ENCODE results near the gene GSPT1.
"Not testable (repeated sequence)": the region's sequence is repeated elsewhere in the genome, so short reads cannot be mapped to it uniquely, and the experiment has no call there.

The GSPT1 gene

DNA sequence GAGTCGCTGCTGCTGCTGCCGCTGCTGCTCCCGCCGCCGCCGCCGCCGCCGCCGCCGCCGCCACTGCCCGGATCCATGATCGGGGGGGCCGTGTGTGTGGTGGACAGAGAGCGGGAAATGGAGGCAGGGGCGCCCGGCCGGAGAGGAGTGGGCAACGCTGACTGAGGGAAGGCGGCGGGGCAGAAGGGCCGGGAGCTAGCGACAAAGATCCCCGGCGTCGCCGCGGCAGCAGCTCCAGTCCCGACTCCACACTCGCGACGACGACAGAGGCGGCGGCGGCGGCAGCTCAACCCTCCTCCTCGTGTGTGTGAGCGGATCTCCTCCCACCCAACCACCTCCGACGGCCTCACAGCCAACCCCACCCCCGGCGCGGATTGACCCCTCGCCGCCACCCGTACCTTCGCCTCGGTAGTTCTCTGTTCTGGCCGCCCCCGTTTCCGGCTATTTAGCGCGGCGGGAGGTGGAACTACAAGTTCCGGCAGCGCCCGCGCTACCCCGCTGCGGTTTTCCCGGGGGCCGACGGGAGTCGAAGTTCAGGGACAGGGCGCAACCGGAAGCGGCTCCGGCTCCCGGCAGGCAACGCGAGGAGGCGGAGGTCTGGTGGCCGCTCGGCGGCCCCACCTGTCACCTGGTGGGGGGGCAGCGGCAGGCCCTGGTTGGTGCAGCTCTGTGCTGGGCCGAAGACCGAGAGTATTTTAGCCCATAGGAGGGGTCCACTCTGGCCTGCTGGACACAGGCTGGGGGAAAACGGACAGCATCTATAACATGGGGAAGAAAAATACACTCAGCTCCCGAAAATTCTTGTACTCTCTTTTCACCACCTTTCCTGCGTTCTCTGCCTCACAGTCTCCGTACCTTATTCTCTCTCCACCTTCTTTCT, at the start of gene GSPT1:
GSPT1 (minus strand) TSS at position 313 of the 880 bp plus-strand sequence; CDS start at position 77, 236 bp downstream.
- peak; percentile 93 for DNase-seq (ENCODE audit: low read depth)
- H3K4me3 ChIP-seq (ENCODE audit: low read depth, low read length), result peak within 1 kb of the TSS; percentile 78

DNA sequence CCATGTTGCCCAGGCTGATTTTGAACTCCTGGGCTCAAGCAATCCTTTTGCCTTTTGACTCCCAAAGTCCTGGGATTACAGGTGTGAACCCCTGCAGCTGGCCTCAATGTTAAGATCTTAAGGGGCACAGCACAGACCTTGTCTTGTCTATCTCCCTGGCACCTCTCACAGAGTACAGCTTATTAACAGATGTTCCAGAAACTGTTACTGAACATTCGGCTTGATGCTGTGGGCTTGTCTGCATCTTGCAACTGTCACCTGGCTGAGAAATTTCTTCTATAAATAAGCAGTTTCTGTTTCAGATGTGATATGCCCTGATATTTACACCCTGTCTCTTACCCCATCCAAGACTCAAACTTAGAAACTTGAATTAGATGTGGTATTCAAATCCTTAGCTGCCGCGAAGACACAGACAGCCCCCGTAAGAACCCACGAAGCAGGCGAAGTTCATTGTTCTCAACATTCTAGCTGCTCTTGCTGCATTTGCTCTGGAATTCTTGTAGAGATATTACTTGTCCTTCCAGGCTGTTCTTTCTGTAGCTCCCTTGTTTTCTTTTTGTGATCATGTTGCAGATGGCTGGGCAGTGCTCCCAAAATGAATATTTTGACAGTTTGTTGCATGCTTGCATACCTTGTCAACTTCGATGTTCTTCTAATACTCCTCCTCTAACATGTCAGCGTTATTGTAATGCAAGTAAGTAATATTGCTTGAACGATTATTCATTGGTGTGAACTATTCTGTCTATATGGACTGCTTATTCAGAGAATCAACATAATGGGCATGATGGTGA, 49.2 kb upstream of the GSPT1 start, which contains the start of gene TNFRSF17:
TNFRSF17 (plus strand) TSS at position 450 of the 791 bp plus-strand sequence; CDS start at position 565, 115 bp downstream.
- no peak within 1 kb of the TSS for H3K4me3 ChIP-seq (ENCODE audit: low read depth, low read length)
- no peak for DNase-seq (ENCODE audit: low read depth)

DNA sequence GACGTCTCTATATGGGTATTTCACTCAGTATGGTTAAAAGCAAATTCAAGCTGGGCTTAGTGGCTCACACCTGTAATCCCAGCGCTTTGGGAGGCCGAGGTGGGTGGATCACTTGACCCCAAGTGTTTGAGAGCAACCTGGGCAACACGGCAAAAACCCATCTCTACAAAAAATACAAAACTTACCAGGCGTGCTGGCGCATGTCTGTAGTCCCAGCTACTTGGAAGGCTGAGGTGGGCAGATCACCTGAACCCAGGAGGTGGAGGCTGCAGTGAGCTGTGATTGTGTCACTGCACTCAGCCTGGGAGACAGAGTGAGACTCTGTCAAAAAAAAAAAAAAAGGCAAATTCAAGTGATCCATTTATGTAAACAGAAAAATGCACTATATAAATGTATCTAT, 48.0 kb upstream of the GSPT1 start:
- H3K4me3 ChIP-seq (ENCODE audit: low read depth, low read length), result no peak overlapping the region
- DNase-seq (ENCODE audit: low read depth), result no peak

DNA sequence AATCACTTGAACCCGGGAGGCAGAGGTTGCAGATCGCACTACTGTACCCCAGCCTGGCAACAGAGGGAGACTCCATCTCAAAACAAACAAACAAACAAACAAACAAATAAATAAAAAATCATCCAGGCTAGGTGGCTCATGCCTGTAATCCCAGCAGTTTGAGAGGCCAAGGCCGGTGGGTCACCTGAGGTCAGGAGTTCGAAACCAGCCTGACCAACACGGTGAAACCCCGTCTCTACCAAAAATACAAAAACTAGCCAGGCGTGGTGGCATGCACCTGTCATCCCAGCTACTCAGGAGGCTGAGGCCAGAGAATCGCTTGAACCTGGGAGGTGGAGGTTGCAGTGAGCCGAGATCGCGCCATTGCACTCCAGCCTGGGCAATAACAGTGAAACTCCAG, 47.2 kb upstream of the GSPT1 start:
- H3K4me3 ChIP-seq (ENCODE audit: low read depth, low read length); DNase-seq (ENCODE audit: low read depth): not testable (repeated sequence)

DNA sequence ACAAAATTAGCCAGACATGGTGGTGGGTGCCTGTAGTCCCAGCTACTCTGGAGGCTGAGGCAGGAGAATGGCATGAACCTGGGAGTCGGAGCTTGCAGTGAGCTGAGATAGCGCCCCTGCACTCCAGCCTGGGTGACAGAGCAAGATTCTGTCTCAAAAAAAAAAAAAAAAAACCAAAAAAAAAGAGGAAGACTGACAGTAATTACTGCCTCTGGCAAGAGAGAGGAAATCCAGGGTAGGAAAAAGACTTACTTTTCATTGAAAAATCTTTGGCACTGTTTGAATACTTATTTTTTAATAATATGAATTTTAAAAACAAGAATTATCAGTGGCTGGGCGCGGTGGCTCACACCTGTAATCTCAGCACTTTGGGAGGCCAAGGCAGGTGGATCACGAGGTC, 46.7 kb upstream of the GSPT1 start:
- not testable (repeated sequence) for H3K4me3 ChIP-seq (ENCODE audit: low read depth, low read length); DNase-seq (ENCODE audit: low read depth)

DNA sequence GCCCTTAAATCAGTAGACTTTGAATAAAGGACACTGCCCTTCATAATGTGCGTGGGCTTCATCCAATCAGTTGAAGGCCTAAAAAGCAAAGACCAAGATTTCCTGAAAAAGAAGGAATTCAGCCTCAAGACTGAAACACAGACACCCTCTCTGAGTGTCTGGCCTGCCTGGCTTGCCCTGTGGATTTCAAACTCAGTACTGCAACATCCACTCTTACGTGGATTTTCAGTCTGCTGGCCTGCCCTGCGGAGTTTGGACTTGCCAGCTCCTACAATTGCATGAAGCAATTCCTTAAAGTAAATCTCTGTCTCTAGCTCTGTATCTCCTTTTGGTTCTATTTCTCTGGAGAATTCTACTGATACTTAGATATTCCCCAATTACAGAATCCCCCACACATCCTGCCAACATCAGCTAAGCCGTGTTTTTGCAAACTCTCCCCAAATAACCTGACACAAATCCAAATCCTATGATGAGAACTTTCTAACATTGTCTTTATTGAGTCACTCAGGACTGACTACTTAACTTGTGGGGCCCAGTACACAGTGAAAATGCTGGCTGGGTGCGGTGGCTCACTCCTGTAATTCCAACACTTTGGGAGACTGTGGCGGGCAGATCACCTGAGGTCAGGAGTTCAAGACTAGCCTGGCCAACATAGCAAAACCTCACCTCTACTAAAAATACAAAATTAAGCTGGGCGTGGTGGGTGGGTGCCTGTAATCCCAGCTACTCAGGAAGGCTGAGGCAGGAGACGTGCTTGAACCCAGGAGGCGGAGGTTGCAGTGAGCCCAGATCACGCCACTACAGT, 42.0 kb upstream of the GSPT1 start:
- DNase-seq (ENCODE audit: low read depth), result no peak

DNA sequence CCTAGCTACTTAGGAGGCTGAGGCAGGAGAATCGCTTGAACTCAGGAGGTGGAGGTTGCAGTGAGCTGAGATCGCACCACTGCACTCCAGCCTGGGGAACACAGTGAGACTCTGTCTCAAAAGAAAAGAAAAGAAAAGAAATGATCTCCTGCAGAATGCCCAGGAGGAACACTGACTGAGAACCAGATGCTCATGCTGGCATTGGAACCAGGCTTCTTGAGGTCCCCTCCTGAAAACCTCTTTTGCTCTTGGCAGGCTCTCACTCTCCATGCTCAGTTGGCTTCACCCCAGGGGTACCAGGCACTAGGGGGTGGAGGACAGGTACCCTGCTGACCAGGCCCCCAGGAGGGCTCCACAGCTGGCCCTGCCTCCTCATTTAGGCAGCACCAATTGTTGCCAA, 40.8 kb upstream of the GSPT1 start:
- H3K4me3 ChIP-seq (ENCODE audit: low read depth, low read length), result no peak overlapping the region
- DNase-seq (ENCODE audit: low read depth), result no peak

More for the DNA sequence above, 42.0 kb upstream of the GSPT1 start:
- no peak overlapping the region for H3K4me3 ChIP-seq (ENCODE audit: low read depth, low read length)

DNA sequence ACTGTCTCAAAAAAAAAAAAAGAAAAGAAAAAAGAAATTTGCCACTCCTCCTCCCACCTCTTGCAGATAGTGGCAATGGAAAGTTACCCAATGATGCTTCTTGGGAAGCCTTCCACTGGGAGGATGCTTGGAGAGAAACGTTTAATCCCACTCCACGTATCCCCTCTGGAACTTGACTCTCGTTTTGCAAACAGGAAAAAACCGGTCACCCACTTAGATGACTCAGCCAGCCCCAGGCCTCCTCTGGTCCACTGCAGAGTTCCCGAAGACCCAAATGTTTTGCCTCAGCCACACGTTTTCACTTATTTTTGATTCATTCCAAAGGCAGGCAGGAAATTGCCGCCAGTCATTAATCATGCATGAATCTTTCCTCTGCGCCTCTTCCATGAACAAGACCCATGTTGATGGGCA, 40.0 kb upstream of the GSPT1 start:
- no peak overlapping the region for H3K4me3 ChIP-seq (ENCODE audit: low read depth, low read length)
- peak; percentile 83 for DNase-seq (ENCODE audit: low read depth)

DNA sequence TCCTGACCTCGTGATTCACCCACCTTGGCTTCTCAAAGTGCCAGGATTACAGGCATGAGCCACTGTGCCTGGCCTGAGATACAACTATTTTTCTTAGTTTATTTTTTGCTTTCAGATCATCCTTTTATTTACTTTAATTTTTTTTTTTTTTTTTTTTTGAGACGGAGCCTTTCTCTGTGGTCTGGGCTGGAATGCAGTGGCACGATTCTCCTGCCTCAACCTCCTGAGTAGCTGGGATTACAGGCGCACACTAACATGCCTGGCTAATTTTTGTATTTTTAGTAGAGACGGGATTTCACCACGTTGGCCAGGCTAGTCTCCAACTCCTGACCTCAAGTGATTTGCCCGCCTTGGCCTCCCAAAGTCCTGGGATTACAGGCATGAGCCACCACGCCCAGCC, 37.8 kb upstream of the GSPT1 start:
- H3K4me3 ChIP-seq (ENCODE audit: low read depth, low read length); DNase-seq (ENCODE audit: low read depth): not testable (repeated sequence)

DNA sequence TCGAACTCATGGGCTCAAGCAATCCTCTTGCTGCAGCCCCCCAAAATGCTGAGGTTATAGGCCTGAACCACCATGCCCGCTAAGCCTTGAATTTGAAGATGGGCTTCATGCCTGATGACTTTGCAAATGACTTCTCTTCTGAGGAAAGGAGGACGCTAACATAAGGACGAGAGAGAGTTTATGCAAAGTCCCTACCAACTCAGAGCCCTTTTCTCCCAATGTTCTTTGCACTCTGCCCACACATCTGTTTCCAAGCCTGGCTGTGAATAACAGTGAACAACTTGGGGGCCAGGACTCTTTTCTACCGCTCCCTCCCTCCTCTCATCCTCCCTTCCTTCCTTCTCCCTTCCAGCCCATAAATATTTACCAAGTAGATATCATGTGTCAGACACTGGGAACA, 34.6 kb upstream of the GSPT1 start:
- no peak overlapping the region for H3K4me3 ChIP-seq (ENCODE audit: low read depth, low read length)
- no peak for DNase-seq (ENCODE audit: low read depth)

DNA sequence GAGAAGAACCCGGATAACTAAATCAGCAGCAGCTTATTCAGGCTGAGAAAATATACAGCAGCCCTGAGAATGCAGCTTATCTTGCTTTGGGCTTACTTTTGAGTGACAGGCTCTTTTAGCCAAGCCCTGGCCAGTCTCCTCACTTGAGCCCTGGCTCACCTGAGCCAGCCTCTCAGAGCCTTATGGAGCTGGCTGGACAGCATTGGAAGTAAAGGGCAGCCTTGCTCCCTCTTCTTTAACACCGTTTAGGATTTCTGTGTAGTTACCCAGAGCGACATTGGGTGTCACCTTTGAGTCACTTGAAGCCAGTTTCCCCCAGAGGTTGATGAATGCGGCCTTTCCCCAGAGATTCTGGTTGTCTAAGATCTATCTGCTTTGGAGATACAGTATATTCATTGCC, 33.8 kb upstream of the GSPT1 start:
- no peak for DNase-seq (ENCODE audit: low read depth)
- no peak overlapping the region for H3K4me3 ChIP-seq (ENCODE audit: low read depth, low read length)

DNA sequence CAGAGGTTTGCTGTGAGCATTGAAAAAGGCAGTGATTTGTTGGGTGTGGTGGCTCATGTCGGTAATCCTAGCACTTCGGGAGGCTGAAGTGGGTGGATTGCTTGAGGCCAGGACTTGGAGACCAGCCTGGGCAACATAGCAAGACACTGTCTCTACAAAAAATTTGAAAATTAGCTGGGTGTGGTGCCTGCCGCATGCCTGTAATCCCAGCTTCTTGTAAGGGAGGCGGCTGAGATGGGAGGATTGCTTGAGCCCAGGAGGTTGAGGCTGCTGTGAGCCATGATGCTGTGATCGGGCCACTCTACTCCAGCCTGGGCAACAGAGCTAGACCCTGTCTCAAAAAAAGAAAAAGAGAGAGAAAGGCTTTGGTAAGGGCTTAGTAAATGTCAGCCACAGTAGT, 33.1 kb upstream of the GSPT1 start:
- no peak for DNase-seq (ENCODE audit: low read depth)
- H3K4me3 ChIP-seq (ENCODE audit: low read depth, low read length), result no peak overlapping the region

DNA sequence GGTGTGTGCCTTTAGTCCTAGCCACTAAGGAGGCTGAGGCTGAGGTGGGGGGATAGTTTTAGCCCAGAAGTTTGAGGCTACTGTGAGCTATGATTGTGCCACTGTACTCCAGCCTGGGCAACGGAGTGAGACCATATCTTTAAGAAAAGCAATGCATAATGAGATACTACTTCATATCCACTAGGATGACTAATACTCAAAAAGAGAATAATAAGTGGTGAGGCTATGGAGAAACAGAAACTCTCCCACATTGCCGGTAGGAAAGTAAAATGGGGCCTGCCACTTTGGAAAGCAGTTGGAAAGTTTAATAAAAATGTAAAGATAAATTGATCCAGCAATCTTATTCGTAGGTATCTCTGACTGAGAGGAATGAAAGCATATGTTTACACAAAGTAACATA, 30.7 kb upstream of the GSPT1 start:
- no peak for DNase-seq (ENCODE audit: low read depth)
- H3K4me3 ChIP-seq (ENCODE audit: low read depth, low read length), result no peak overlapping the region

DNA sequence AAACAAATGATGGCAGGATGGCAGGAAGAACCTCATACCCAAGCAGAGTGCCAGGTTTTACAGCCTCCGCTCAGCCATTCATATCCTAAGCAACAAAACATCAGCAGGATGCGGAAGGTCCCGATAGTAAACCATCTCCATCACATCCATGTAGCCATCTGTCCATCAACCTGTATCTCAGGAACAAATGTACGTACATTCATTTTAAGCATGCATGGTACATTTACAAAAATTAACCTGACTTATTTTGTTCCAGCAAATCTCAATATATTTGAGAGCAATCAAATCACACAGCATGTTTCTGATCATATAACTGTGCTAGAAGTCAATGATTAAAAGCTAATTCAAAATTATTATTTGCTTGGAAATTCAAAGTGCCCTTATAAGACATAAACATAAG, 26.2 kb upstream of the GSPT1 start, which contains the start of gene NPIPB2:
NPIPB2 (minus strand) TSS at position 101 of the 400 bp plus-strand sequence; CDS start at position 101, 0 bp downstream.
- not testable (repeated sequence) for DNase-seq (ENCODE audit: low read depth); H3K4me3 ChIP-seq (ENCODE audit: low read depth, low read length)

DNA sequence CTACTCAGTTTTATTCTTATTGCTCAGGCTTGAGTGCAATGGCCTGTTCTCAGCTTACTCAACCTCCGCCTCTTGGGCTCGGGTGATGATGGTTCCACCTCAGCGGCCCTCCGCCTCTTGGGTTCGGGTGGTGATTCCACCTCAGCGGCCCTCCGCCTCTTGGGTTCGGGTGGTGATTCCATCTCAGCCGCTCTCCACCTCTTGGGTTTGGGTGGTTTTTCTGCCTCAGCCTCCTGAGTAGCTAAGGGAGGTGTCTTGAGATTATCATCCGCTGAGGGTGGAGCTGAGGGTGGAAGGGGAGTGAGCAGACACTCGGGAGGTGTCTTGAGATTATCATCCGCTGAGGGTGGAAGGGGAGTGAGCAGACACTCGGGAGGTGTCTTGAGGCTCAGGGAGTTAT, 11.6 kb upstream of the GSPT1 start:
- not testable (repeated sequence) for DNase-seq (ENCODE audit: low read depth); H3K4me3 ChIP-seq (ENCODE audit: low read depth, low read length)

DNA sequence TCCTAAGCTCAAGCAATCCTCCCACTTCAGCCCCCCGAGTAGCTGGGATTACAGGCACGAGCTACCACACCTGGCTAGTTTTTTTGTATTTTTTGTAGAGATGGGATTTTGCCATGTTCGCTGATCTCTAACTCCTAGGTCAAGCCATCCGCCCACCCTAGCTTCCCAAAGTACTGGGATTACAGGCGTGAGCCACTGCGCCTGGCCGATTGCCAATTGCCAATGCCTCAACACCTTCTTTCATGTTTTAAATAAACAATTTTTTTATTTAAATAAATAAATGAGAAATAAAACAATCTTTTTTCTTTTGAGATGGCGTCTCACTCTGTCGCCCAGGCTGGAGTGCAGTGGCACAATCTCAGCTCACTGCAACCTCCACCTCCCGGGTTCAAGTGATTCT, 8.3 kb upstream of the GSPT1 start:
- not testable (repeated sequence) for H3K4me3 ChIP-seq (ENCODE audit: low read depth, low read length); DNase-seq (ENCODE audit: low read depth)

DNA sequence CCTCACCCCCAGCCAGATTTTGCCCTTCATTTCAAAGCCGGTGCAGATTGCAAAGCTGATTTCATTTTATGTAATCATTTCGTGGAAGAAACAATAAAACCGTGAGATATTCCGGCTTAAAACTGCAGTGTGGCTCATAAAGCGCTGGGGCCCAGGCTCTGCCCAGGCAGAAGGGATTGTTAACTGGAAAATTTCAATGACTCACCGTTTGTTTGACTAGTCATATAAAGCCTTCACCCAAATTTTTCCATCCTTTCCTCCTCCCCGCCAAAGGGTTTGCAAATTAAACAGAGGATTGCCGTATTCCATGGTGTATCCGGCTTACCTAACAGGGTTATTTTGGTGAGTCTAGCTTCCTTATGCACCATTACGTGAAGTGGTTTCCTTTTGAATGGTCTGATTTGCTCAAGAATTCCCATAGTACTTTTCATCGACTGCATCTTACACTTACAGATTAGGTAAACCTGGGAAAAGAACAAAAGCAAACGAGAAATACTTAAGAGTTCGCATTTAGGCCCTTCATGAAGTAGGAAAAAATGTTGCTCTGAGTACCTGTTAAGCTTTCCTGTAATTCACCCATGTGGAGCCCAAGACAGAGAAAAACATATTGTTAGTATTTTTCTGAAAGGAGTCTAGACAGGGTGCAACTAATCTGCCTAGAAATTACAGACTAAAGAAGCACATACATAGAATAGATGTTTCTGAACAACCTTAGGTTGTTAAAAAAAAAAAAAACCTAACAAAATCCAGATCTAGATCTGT, 949 bp upstream of the GSPT1 start:
- no peak for DNase-seq (ENCODE audit: low read depth)
- H3K4me3 ChIP-seq (ENCODE audit: low read depth, low read length), result peak overlapping the region; percentile 78

DNA sequence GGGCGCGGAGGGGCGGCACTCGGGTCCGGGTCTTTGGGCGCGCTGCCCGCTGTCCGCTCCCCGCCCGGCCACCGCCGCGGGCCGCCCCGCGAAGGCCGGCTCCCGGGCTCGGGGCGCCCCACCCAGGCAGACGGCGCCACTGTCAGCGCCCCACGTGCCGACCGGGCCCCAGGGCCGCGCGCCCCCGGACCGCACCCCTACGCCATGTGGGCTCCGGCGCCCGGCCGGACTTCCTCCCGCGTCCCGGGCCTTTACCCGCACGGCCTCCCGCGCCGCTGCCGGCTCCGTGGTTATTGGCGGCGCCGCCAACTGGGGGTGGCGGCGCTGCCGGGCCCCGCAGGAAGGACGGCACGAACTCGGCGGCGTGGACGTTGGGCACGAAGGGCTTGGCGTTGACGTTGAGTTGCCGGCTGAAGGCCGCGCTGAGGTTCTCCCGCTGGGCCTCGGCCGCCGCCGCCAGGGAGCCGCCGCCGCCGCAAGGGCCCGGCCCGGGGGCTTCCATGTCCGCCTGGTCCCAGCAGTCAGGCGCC, 577 bp downstream of the GSPT1 start:
- H3K4me3 ChIP-seq (ENCODE audit: low read depth, low read length), result peak overlapping the region; percentile 78
- no peak for DNase-seq (ENCODE audit: low read depth)

Measured in skeletal muscle cell (primary cell).